Hepatocyte (in vitro differentiated cells): ENCODE results near the gene ANXA1. TPM values are rescaled to one million over a fixed set of nuclear protein-coding genes. Genes with fewer than 3 reads are reported as not detected.

ENCODE experiments used
- DNase-seq: peaks from one replicate; pipeline ENCODE4 v3.0.0-alpha.2; 2016; ENCODE audit warnings: low spot score
- H2AFZ ChIP-seq: fragments of 200-600 bp; sonication (generic); 2 replicates; pipeline ENCODE4 v1.6.0; 2016; ENCODE audit warnings: antibody characterized with exemption, mild to moderate bottlenecking
- H3K27ac ChIP-seq: fragments of 200-600 bp; sonication (generic); 2 replicates; pipeline ENCODE4 v1.5.1; 2016; ENCODE audit warnings: mild to moderate bottlenecking
- H3K27me3 ChIP-seq: fragments of 200-600 bp; sonication (generic); 2 replicates; pipeline ENCODE4 v1.6.1; 2016
- H3K36me3 ChIP-seq: fragments of 200-600 bp; sonication (generic); replicated peaks from 2 replicates; pipeline ENCODE4 v1.5.1; 2016; ENCODE audit warnings: low read depth; ENCODE audit not compliant: insufficient read depth
- H3K4me1 ChIP-seq: fragments of 200-600 bp; sonication (generic); 2 replicates; pipeline ENCODE4 v1.5.1; 2016; ENCODE audit warnings: mild to moderate bottlenecking, moderate library complexity; ENCODE audit not compliant: insufficient read depth
- H3K4me2 ChIP-seq: fragments of 200-600 bp; sonication (generic); 2 replicates; pipeline ENCODE4 v1.6.0; 2016
- H3K4me3 ChIP-seq: fragments of 200-600 bp; sonication (generic); 2 replicates; pipeline ENCODE4 v1.5.1; 2016; ENCODE audit warnings: mild to moderate bottlenecking
- H3K79me2 ChIP-seq: fragments of 200-600 bp; sonication (generic); 2 replicates; pipeline ENCODE4 v1.6.0; 2017; ENCODE audit warnings: mild to moderate bottlenecking
- H3K9me2 ChIP-seq: fragments of 200-600 bp; sonication (generic); replicated peaks from 2 replicates; pipeline ENCODE4 v1.6.0; 2017; ENCODE audit warnings: mild to moderate bottlenecking; ENCODE audit not compliant: insufficient read depth
- H3K9me3 ChIP-seq: fragments of 200-600 bp; sonication (generic); 2 replicates; pipeline ENCODE4 v1.5.1; 2016; ENCODE audit warnings: low read depth, mild to moderate bottlenecking
- H4K20me1 ChIP-seq: fragments of 200-600 bp; sonication (generic); 2 replicates; pipeline ENCODE4 v1.6.0; 2016; ENCODE audit warnings: mild to moderate bottlenecking; ENCODE audit not compliant: insufficient read depth, poor library complexity, severe bottlenecking
- EZH2 ChIP-seq: fragments of 200-600 bp; sonication (generic); IDR thresholded peaks from 2 replicates; pipeline ENCODE4 v1.6.1; 2016; ENCODE audit warnings: antibody characterized with exemption, mild to moderate bottlenecking, borderline replicate concordance
- EZH2phosphoT487 ChIP-seq: fragments of 200-600 bp; sonication (generic); IDR thresholded peaks from one replicate; pipeline ENCODE4 v1.6.1; 2018; ENCODE audit warnings: antibody characterized with exemption, mild to moderate bottlenecking, low read depth, moderate library complexity; ENCODE audit not compliant: unreplicated experiment, severe bottlenecking
- WGBS: methylation state at CpG from one replicate; pipeline ENCODE4 v1.1.6; 2016; ENCODE audit warnings: low lambda C conversion rate; ENCODE audit errors: missing lambda C conversion rate; 5-methylcytosine and 5-hydroxymethylcytosine counted together
- polyA plus RNA-seq: library from polyadenylated mRNA; unstranded; fragments of >200 nt; fragmentation: Nextera tagmentation; extraction: Ambion mirVana; gene quantifications from 2 replicates; pipeline ENCODE4 v1.2.1, GENCODE V29; 2016
- total RNA-seq: library from RNA; depleted of rRNA; stranded (reverse); fragments of >200 nt; gene quantifications from 2 replicates; pipeline ENCODE4 v1.2.3, GENCODE V29; 2014
- TF ChIP-seq, protein P1 (sequence below): fragments of 200-600 bp; sonication (generic); IDR thresholded peaks from 2 replicates; pipeline ENCODE4 v1.5.1; 2016; ENCODE audit warnings: antibody characterized with exemption, mild to moderate bottlenecking; ENCODE audit not compliant: poor library complexity

Gene ANXA1
- total and polyA plus RNA-seq, 2 experiments from 2014 or later = 254 to 279 TPM

DNA sequence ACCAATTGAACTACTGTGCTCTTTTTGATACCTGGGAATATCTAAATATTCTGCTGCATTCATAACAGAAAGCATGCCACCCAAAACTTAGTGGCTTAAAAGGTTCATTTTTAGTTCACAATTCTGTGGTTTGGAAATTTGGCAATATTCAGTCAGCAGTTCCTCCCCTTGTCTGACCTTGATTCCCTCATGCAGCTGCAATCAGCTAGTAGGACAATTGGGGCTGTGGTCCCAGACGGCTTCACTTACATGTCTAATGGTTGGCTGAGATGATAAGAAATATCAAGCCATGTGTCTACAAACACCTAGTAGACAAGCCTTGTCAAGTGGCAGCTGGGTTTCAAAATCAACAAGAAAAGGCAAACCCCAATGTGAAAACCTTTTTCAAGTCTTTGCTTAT lies 51.3 kb downstream of the ANXA1 start:
- no peaks in the 10 kb centered on the region for H3K9me2 ChIP-seq
- H4K20me1 ChIP-seq = no peaks in the 10 kb centered on the region
- no peak overlapping the region for H3K4me2 ChIP-seq
- H3K36me3 ChIP-seq = no peaks in the 10 kb centered on the region
- H3K79me2 ChIP-seq = no peaks in the 10 kb centered on the region
- H3K4me3 ChIP-seq = no peak overlapping the region
- no peaks in the 10 kb centered on the region for H3K9me3 ChIP-seq
- H3K4me1 ChIP-seq = no peaks in the 10 kb centered on the region
- TF ChIP-seq EZH2 (no peak), EZH2phosphoT487 (no peak)
- TF ChIP-seq, protein P1, sequence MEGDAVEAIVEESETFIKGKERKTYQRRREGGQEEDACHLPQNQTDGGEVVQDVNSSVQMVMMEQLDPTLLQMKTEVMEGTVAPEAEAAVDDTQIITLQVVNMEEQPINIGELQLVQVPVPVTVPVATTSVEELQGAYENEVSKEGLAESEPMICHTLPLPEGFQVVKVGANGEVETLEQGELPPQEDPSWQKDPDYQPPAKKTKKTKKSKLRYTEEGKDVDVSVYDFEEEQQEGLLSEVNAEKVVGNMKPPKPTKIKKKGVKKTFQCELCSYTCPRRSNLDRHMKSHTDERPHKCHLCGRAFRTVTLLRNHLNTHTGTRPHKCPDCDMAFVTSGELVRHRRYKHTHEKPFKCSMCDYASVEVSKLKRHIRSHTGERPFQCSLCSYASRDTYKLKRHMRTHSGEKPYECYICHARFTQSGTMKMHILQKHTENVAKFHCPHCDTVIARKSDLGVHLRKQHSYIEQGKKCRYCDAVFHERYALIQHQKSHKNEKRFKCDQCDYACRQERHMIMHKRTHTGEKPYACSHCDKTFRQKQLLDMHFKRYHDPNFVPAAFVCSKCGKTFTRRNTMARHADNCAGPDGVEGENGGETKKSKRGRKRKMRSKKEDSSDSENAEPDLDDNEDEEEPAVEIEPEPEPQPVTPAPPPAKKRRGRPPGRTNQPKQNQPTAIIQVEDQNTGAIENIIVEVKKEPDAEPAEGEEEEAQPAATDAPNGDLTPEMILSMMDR = no peak
- DNase-seq = no peak
- H2AFZ ChIP-seq = no peak overlapping the region
- WGBS = 0% methylated on average over 1 of the region's 1 CpG
- H3K27ac ChIP-seq = no peak overlapping the region
- no peaks in the 10 kb centered on the region for H3K27me3 ChIP-seq

DNA sequence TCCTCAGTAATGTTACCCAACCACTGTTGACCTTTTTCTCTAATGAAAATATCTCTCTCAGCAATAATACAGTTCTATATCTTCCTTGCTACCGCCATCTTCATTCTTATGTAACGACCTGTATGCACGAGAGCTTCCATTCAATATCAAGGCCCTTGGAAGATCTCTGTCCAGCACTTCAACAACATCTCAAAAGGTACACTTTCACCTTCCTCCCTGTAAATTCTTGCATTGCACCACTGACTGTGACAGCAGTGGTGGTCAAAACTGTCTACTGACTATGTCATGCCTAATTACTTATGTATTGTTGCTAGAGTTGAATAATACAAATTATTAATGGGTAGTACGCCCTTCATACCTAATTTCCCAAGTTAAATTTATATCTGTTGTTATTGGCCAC lies 53.3 kb downstream of the ANXA1 start:
- Histone ChIP-seq H3K27ac (no peak overlapping the region), H3K4me3 (no peak overlapping the region), H3K27me3 (no peaks in the 10 kb centered on the region), H3K79me2 (no peaks in the 10 kb centered on the region), H4K20me1 (no peaks in the 10 kb centered on the region), H3K9me2 (no peaks in the 10 kb centered on the region), H3K4me1 (no peaks in the 10 kb centered on the region), H2AFZ (no peak overlapping the region), H3K4me2 (no peak overlapping the region), H3K9me3 (no peaks in the 10 kb centered on the region), H3K36me3 (no peaks in the 10 kb centered on the region)
- TF ChIP-seq EZH2phosphoT487 (no peak), EZH2 (no peak)
- TF ChIP-seq, protein P1 = no peak
- 72% methylated on average over 4 of the region's 4 CpGs for WGBS
- DNase-seq = no peak

DNA sequence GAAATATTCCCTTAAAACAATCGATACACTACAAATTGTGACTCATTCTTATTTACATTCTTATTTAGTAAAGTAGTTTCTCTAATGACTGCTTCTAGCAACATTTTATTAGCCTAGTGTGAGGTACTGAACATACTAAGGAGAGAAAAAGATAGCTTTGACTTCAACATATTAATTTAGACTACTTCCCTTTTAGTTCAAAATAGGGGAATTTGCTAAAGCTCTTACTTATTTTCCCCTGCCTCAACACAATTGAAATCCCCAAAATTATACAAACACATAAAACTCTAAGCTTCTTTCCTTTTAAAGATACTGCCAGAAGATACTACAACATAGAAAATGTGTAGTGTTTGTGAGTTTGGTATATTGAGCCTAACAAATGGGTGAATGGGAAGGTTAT lies 55.2 kb downstream of the ANXA1 start:
- no peak overlapping the region for H3K4me2 ChIP-seq
- H3K4me1 ChIP-seq = no peaks in the 10 kb centered on the region
- H2AFZ ChIP-seq = no peak overlapping the region
- H3K36me3 ChIP-seq = no peaks in the 10 kb centered on the region
- no peak overlapping the region for H3K27ac ChIP-seq
- no peaks in the 10 kb centered on the region for H3K27me3 ChIP-seq
- no peak for TF ChIP-seq EZH2
- TF ChIP-seq, protein P1 = no peak
- no peak for TF ChIP-seq EZH2phosphoT487
- no peaks in the 10 kb centered on the region for H3K79me2 ChIP-seq
- no peaks in the 10 kb centered on the region for H4K20me1 ChIP-seq
- no peaks in the 10 kb centered on the region for H3K9me2 ChIP-seq
- H3K9me3 ChIP-seq = no peaks in the 10 kb centered on the region
- 76% methylated on average over 1 of the region's 1 CpG for WGBS
- no peak overlapping the region for H3K4me3 ChIP-seq
- no peak for DNase-seq
